OCI-LY1 (cell line): Measurements from ENCODE around the gene ESYT2.

ENCODE experiments used
- H2AFZ ChIP-seq: fragments of 200-600 bp; sonication (generic), shearing (Covaris generic); 2 replicates; pipeline ENCODE4 v1.6.0; 2014; ENCODE audit warnings: antibody characterized with exemption, mild to moderate bottlenecking, low read length
- H3F3A ChIP-seq: fragments of 200-600 bp; sonication (generic), shearing (Covaris generic); 2 replicates; pipeline ENCODE4 v1.6.0; 2014; ENCODE audit warnings: mild to moderate bottlenecking, antibody characterized with exemption, low read length, moderate library complexity; ENCODE audit not compliant: insufficient read depth
- H3K27ac ChIP-seq: fragments of 200-600 bp; sonication (generic); 2 replicates; pipeline ENCODE4 v1.5.1; 2014; ENCODE audit warnings: low read length, mixed run types, mild to moderate bottlenecking, low read depth; ENCODE audit not compliant: poor library complexity, severe bottlenecking
- H3K27me3 ChIP-seq: fragments of 200-600 bp; sonication (generic); 2 replicates; pipeline ENCODE4 v1.6.0; 2014; ENCODE audit warnings: antibody characterized with exemption, mild to moderate bottlenecking, low read length, moderate library complexity; ENCODE audit not compliant: insufficient read depth
- H3K36me3 ChIP-seq: fragments of 200-600 bp; sonication (generic); 2 replicates; pipeline ENCODE4 v1.6.1; 2014; ENCODE audit warnings: mild to moderate bottlenecking, antibody characterized with exemption, low read length, moderate library complexity, mixed read lengths; ENCODE audit not compliant: insufficient read depth
- H3K4me1 ChIP-seq: fragments of 200-600 bp; sonication (generic); 2 replicates; pipeline ENCODE4 v1.5.1; 2014; ENCODE audit warnings: mild to moderate bottlenecking, low read length, moderate library complexity; ENCODE audit not compliant: insufficient read depth, severe bottlenecking
- H3K4me2 ChIP-seq: fragments of 200-600 bp; sonication (generic), shearing (Covaris generic); 2 replicates; pipeline ENCODE4 v1.6.1; 2014; ENCODE audit warnings: low read length
- H3K4me3 ChIP-seq: fragments of 200-600 bp; sonication (generic); 2 replicates; pipeline ENCODE4 v1.5.1; 2014; ENCODE audit warnings: low read length, low read depth, mild to moderate bottlenecking, mixed read lengths; ENCODE audit not compliant: poor library complexity, severe bottlenecking
- H3K79me2 ChIP-seq: fragments of 200-600 bp; shearing (Covaris generic); 2 replicates; pipeline ENCODE4 v1.6.1; 2016; ENCODE audit warnings: mixed run types, low read length, mixed read lengths; ENCODE audit not compliant: insufficient read depth
- H3K9ac ChIP-seq: fragments of 200-600 bp; sonication (generic), shearing (Covaris generic); 2 replicates; pipeline ENCODE4 v1.6.1; 2014; ENCODE audit warnings: mild to moderate bottlenecking, low read length, mixed read lengths
- H3K9me2 ChIP-seq: fragments of 200-600 bp; sonication (generic), shearing (Covaris generic); 2 replicates; pipeline ENCODE4 v1.6.1; 2014; ENCODE audit warnings: low read depth, mild to moderate bottlenecking, low read length, mixed read lengths
- H3K9me3 ChIP-seq: fragments of 200-600 bp; shearing (Covaris generic); 2 replicates; pipeline ENCODE4 v1.6.1; 2014; ENCODE audit warnings: low read length, mixed read lengths
- H4K20me1 ChIP-seq: fragments of 200-600 bp; sonication (generic), shearing (Covaris generic); 2 replicates; pipeline ENCODE4 v1.6.0; 2016; ENCODE audit warnings: mild to moderate bottlenecking, low read length; ENCODE audit not compliant: insufficient read depth
- CTCF ChIP-seq: fragments of 200-600 bp; sonication (generic), shearing (Covaris generic); IDR thresholded peaks from 2 replicates; pipeline ENCODE4 v1.5.1; 2017; ENCODE audit warnings: mild to moderate bottlenecking, antibody characterized with exemption, low read length, moderate library complexity, mixed read lengths
- EZH2 ChIP-seq: fragments of 200-600 bp; sonication (generic), shearing (Covaris generic); IDR thresholded peaks from 2 replicates; pipeline ENCODE4 v1.8.0; 2017; ENCODE audit warnings: borderline replicate concordance, mixed run types, mild to moderate bottlenecking, antibody characterized with exemption, low read length, moderate library complexity, mixed read lengths

The ESYT2 gene

DNA sequence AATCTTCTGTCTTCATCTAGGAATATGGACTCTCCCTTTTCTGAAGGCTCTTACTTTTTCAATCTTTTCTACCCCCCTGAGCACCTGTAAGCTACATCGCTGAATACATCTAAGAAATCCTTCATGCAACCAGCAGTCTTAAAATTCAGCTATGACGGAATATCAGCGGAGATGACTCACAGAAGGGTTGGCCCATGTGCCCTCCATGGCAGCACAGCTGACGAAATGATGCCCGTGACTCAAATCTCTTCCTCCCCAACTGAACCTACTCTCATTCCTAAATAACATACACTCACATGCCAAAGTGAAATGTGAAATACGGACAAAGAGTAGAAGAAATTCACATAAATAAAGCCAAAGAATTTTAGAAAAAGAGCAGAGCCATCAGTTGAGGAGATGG lies 94.4 kb downstream of the ESYT2 start:
- Histone ChIP-seq H3K36me3 (peaks cover 4% of the 10 kb centered on the region; the same call in 1 of the 2 replicates), H3K4me2 (no peak overlapping the region), H3K79me2 (no peaks in the 10 kb centered on the region), H3K27ac (no peak overlapping the region), H3K9me2 (no peaks in the 10 kb centered on the region), H3K27me3 (no peaks in the 10 kb centered on the region), H3K4me3 (no peak overlapping the region), H4K20me1 (no peaks in the 10 kb centered on the region), H3K9ac (no peak overlapping the region), H3F3A (no peaks in the 10 kb centered on the region), H3K4me1 (no peaks in the 10 kb centered on the region), H2AFZ (no peak overlapping the region), H3K9me3 (no peaks in the 10 kb centered on the region)
- TF ChIP-seq EZH2 (no peak), CTCF (no peak)

DNA sequence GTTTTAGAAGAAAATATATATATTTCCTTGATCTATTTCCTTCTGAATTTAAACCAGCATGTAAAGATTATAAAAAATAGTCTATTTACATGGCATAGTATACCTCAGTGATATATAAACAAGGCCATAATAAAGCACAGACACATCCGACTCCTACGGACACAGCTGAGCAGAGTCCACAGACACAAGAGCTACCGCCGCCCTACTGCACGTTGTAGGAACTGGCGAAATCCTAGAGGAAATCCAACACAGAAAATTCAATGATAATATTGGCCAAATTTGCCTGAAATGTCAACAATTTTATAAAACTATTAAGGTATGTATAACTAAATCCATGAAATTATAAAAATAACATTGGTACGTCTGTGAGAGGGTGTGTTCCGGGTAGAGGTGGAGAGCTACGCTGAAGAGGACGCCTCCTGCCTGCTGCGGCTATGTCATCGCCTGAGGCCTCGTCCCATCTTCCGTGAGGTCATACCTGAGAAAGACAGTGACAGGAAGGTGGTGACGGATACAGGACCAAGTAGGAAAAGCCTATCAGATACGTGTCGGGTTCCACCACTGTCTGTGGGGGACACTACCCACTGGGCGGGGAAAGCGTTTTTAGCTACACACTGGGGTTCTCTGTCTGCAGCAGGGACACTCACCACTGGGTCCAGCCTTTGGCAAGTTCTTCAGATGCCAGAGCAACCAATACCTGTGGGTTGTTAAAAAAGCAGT lies 95.4 kb downstream of the ESYT2 start:
- Histone ChIP-seq H3K27ac (no peak overlapping the region), H3K9ac (no peak overlapping the region), H3K9me2 (no peaks in the 10 kb centered on the region), H3F3A (no peaks in the 10 kb centered on the region), H3K27me3 (no peaks in the 10 kb centered on the region), H3K4me1 (no peaks in the 10 kb centered on the region), H4K20me1 (no peaks in the 10 kb centered on the region), H3K4me3 (no peak overlapping the region), H2AFZ (no peak overlapping the region), H3K9me3 (no peaks in the 10 kb centered on the region), H3K36me3 (peaks cover 4% of the 10 kb centered on the region; the same call in 1 of the 2 replicates), H3K4me2 (no peak overlapping the region), H3K79me2 (no peaks in the 10 kb centered on the region)
- TF ChIP-seq CTCF, result no peak
- no peak for TF ChIP-seq EZH2

DNA sequence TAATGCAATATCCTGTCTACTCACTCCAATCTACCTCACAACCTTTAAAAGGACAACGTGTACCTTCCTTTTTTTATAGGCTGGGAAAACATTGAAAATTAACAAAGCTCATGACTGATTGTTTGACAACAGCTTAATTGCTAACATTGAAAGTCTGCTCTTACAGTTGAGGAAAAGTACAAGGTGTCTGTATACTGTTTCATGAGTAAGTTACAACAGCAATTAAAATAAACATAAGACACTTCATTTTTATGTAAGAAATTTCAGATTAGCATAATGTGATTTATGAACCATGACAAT lies 96.1 kb downstream of the ESYT2 start:
- Histone ChIP-seq H3K27me3 (no peaks in the 10 kb centered on the region), H3K4me1 (no peaks in the 10 kb centered on the region), H3K9ac (no peak overlapping the region), H3K36me3 (no peaks in the 10 kb centered on the region), H2AFZ (no peak overlapping the region), H3F3A (no peaks in the 10 kb centered on the region), H3K27ac (no peak overlapping the region), H3K9me3 (no peaks in the 10 kb centered on the region), H3K4me3 (no peak overlapping the region), H3K4me2 (no peak overlapping the region), H3K9me2 (no peaks in the 10 kb centered on the region), H4K20me1 (no peaks in the 10 kb centered on the region), H3K79me2 (no peaks in the 10 kb centered on the region)
- TF ChIP-seq EZH2, result no peak
- TF ChIP-seq CTCF, result 0 out of 2 replicates have a peak, but pooled peaks have one; percentile 2
